ENCODE results near the gene FKTN.
"Not testable (repeated sequence)": the region's sequence is repeated elsewhere in the genome, so short reads cannot be mapped to it uniquely, and the experiment has no call there.

FKTN gene

GRCh38 chr9:105557804-105558610 is at the start of gene FKTN:
FKTN (plus strand) TSS chr9:105558131; CDS start chr9:105575033, 16,902 bp downstream.
- peak; percentile 91 for FAIRE-seq
- peak; percentile 74 for DNase-seq (ENCODE audit: insufficient read length, low spot score)

- DNase-seq (ENCODE audit: insufficient read length, low spot score), result no peak
- FAIRE-seq, result no peak
Measured at GRCh38 chr9:105508530-105508929, 49.4 kb upstream of the FKTN start.

- no peak for DNase-seq (ENCODE audit: insufficient read length, low spot score)
- no peak for FAIRE-seq
Measured at GRCh38 chr9:105510024-105510423, 47.9 kb upstream of the FKTN start.

- DNase-seq (ENCODE audit: insufficient read length, low spot score) (no peak), FAIRE-seq (no peak)
Measured at GRCh38 chr9:105511446-105511845, 46.5 kb upstream of the FKTN start.

- no peak for FAIRE-seq
- DNase-seq (ENCODE audit: insufficient read length, low spot score), result no peak
Measured at GRCh38 chr9:105515811-105516413, 42.0 kb upstream of the FKTN start.

GRCh38 chr9:105519710-105520369 is 38.1 kb upstream of the FKTN start:
- FAIRE-seq, result peak; percentile 69

GRCh38 chr9:105520992-105521391 is 36.9 kb upstream of the FKTN start:
- DNase-seq (ENCODE audit: insufficient read length, low spot score); FAIRE-seq: not testable (repeated sequence)

More at GRCh38 chr9:105519710-105520369, 38.1 kb upstream of the FKTN start:
- DNase-seq (ENCODE audit: insufficient read length, low spot score), result not testable (repeated sequence)

GRCh38 chr9:105522618-105523385 is 35.1 kb upstream of the FKTN start:
- peak; percentile 73 for FAIRE-seq
- not testable (repeated sequence) for DNase-seq (ENCODE audit: insufficient read length, low spot score)

- DNase-seq (ENCODE audit: insufficient read length, low spot score) (no peak), FAIRE-seq (no peak)
Measured at GRCh38 chr9:105531530-105531929, 26.4 kb upstream of the FKTN start.

GRCh38 chr9:105535920-105536668 is 21.8 kb upstream of the FKTN start:
- DNase-seq (ENCODE audit: insufficient read length, low spot score) (no peak), FAIRE-seq (peak; percentile 56)

GRCh38 chr9:105539452-105539851 is 18.5 kb upstream of the FKTN start:
- DNase-seq (ENCODE audit: insufficient read length, low spot score) (no peak), FAIRE-seq (no peak)

- FAIRE-seq, result peak; percentile 59
- DNase-seq (ENCODE audit: insufficient read length, low spot score), result no peak
Measured at GRCh38 chr9:105541838-105542237, 16.1 kb upstream of the FKTN start.

GRCh38 chr9:105554042-105554441 is 3.9 kb upstream of the FKTN start:
- DNase-seq (ENCODE audit: insufficient read length, low spot score) (no peak), FAIRE-seq (no peak)

- DNase-seq (ENCODE audit: insufficient read length, low spot score), result no peak
- FAIRE-seq, result no peak
Measured at GRCh38 chr9:105572455-105572854, 14.5 kb downstream of the FKTN start.

GRCh38 chr9:105579952-105580351 is 22.0 kb downstream of the FKTN start:
- not testable (repeated sequence) for FAIRE-seq

GRCh38 chr9:105581550-105581949 is 23.6 kb downstream of the FKTN start:
- DNase-seq (ENCODE audit: insufficient read length, low spot score); FAIRE-seq: not testable (repeated sequence)

More at GRCh38 chr9:105579952-105580351, 22.0 kb downstream of the FKTN start:
- not testable (repeated sequence) for DNase-seq (ENCODE audit: insufficient read length, low spot score)

GRCh38 chr9:105593145-105593544 is 35.2 kb downstream of the FKTN start:
- DNase-seq (ENCODE audit: insufficient read length, low spot score) (no peak), FAIRE-seq (no peak)

GRCh38 chr9:105608721-105609598 is 51.0 kb downstream of the FKTN start:
- FAIRE-seq, result peak; percentile 80
- DNase-seq (ENCODE audit: insufficient read length, low spot score), result peak; percentile 13

- DNase-seq (ENCODE audit: insufficient read length, low spot score) (no peak), FAIRE-seq (no peak)
Measured at GRCh38 chr9:105621001-105621400, 63.1 kb downstream of the FKTN start.
